HG02798 (cell line): ENCODE measurements around the gene ZBP1.
A peak's percentile ranks its signal among the peaks of the same experiment; 100 is the strongest.

ENCODE experiments used
- ATAC-seq: cut with Tn5 transposase; IDR thresholded peaks from one replicate; pipeline ENCODE4 v1.9.1; 2021; ENCODE audit warnings: mild to moderate bottlenecking; ENCODE audit not compliant: unreplicated experiment, poor library complexity

ZBP1 gene

DNA sequence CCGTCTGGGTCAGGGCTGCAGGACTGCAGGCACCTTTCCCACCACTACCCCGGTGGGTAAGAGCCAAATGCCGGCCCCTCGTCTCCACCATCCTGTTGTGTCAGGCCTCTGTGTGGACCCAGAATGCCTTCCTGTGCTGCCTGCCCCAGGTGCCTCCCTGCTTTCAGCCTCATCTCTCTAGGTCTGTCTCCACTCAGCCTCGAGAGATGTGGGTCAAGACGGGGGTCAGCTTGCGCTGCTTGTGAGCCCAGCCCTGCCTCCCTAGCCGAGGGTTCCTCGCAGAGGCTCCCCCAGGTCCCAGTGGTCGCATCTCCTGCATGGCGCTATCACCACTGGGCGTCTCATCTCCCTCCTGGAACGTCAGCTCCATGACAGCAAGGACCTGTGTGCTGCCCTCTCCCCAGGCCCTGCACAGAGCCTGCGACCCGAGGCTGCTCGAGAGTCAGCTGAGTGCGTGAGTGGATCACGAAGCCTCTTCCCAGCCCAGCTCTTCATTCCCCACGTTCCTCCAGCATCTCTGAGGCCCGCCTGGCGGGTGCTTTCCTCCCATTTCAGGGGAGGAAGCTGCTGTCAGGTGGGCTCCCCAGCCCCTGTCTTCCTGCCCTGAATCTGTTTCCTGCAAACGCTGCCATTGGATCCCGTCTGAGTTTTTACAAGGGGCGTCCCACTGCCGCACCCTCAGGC, 38.7 kb upstream of the ZBP1 start:
- ATAC-seq = no peak

DNA sequence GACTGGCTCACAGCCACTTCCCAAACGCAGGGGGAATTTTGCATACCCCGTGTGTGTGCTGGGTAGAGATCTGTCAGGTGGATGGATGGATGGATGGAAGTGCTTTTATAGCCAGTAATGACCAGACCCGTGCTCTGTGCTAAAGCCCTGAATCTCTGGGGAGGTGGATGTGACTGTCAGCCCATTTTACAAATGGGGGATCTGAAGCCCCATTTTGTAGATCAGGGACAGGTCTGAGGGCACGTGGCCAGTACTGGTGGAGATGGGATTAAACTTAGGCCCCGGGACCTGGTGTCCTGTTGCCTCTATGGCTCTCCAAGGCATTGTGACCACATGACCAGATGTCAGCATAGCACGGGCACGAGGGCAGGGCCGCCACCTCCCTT, 38.2 kb upstream of the ZBP1 start:
- ATAC-seq = no peak

DNA sequence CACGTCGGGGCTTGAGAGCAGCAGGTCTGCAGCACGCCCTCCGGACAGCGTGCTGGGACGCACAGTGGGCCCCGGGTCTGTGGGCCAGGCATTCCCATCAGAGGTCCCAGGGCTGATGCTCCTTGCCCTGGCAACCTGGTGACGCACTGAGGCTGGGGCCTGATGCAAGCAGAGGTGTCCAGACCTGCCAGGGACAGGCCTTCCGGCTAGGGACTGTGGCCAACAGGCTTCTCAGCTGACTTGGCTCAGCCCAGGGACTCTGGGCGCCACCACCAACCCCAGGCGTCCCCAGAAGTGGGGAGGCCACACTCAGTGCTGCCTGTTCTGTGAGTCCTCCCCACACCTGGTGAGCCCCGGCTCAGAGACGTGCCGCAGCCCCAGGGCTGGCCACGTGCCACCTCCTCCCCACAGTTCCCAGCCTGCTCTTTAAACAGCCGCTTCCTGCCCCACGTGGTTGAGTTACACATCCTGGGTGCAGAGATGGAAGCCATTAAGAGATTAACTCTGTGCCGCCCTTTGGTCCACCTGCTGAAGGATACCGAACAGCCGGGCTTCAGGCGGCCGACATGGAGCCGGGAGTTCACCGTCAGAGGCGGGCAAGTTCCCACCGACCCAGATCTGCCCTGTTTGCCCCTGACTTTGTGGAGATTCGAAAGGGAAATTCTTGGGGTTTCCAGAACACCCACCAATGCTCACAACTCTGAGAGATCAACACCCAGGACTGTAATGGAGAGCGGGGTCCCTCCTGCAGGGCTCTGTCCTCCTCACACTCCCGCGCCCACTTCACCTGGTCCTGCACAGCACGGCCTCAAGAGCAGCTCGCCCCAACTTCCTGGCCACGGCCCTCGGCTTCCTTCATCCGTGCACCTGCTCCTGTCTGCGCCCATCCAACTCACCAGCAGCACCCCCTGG, 37.6 kb upstream of the ZBP1 start:
- no peak for ATAC-seq

DNA sequence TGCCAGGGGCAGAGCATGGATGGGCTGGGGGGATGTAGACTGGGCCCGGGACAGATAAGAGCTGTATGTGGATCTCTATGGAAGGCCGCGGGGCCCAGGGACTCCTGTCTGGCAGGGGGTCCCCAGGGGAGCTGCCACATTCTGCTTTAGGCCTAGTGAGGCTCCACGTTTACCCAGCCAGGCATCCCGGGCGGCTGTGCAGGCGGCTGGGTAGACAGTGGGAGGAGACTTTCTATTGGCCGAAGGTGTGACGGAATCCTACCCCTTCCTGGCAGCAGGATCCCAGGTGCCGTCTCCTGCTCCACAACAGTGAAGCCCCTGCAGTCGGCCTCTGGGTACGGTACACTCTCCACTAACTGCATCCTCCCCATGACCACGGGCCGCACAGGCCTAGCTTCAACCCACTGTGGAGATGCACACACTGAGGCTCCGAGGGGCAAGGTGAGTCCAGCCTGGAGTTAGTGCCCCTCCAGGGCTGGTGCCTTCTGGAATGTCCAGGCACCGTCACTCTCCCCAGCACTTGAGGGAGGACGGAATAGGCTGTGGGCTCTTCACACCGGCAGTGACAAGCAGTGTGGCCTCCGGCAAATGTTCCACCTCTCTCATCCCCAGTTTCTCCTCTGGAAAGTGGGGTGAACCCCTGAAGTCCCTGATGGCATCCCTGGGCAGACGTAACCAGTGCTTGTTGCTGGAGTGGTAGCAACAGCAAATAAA, 36.8 kb upstream of the ZBP1 start:
- ATAC-seq = no peak

DNA sequence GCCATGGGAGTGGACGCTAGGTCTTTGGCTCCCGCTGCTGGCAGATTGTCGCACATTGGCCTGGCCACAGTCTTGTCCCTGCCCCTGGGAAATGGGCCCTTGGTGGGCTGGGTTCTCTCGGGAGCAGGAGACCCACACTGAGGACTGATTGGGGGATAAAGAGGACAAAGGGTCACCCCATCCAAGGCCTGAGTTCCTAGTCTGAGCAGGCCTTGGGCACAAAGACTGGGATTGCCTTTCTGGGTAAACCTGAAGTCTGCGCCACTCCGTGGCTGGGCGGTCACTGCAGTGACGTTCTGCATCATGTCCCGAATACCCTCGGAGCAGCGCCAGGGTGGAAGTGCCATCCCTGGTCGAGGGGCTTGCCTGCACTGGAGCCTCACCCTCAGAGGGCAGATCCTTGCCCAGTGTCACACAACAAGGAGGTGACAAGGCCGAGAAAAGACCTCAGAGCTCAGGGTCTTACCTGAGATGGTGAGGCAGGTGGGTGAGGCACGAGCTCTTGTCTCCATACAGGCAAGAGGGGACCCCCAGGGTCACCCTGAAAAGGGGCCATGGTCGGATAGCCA, 36.1 kb upstream of the ZBP1 start:
- no peak for ATAC-seq

DNA sequence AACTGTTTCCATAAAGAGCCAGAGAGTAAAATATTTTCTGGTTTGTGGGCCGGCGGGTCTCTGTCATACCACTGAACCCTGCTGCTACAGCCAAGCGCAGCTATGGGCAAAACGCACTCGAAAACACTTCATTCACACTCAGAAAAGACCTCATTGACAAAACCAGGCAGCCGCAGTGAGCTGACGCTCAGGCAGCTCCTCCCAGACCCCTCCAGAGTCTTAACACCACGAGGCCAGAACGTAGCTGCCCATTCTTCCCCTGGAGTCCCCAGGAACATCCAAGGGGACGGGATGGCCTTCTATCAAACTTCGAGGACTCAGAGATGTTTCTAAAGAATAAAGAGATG, 35.6 kb upstream of the ZBP1 start:
- ATAC-seq = no peak

DNA sequence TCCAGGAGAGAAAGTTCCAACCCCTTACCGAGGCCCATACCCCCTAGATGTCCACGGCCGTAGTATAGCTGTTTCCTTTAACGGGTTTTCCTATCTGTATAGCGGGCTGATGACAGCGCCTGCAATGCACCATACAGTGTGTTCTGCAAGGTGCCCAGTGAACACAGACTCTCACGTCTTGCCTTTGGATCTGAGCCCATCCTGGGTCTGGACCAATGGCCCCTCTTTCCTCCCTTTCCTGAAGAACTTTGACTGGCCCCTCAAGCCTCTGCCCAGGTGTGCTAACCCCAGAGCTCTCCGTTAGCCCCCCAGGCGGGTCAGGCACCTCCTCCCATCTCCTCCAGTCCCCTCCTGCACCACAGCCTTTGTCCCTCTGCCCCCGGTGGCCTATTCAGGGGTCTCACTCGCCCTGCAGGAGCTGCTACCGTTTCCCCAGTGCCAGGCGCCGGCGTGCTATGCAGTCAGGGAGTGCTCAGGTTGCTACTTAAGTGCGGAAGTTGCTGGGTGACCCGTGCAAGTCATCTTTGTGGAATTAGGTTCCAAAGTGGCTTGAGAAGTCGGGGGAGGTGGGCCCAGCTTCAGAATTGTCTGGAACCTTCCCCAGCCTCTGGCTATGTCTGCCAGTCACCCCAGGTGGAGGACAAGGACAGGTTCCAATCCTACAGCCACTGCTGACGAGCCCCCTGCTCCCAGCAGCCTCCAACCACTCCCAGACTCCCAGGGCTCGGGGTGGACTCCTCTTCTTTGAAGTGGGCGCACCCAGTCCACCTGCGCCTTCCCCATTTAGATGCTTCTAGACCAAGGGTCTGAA, 35.0 kb upstream of the ZBP1 start:
- ATAC-seq = no peak

DNA sequence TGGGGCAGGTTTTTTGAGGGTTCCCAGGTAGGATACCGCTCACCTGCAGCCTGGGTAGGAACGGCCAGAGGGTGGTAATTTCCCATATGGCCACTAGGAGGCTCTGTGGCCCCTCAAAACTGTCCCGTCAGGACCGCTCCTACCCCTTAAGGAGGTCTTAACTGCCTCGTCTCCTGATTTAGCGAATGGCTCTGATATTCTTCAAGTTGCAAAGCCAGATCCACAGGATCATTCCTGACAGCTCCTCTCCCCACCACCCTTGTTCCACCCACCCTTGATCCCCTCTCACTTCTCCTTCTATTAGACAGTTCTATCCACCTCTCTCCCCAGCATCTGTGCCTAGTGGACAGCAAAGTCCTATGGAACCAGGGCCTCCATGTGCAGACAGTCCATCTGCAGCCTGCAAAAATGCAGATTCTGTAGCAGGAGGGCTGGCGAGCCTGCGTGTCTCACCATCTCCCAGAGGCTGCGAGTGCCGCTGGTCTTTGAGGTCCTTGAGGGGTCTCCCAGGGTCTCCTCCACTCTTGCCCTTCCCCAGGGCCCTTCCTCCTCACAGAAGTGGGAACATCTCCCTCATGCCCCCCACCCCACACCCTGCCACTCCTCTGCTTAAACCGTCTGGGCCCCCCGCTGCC, 34.3 kb upstream of the ZBP1 start:
- peak; percentile 73 for ATAC-seq

DNA sequence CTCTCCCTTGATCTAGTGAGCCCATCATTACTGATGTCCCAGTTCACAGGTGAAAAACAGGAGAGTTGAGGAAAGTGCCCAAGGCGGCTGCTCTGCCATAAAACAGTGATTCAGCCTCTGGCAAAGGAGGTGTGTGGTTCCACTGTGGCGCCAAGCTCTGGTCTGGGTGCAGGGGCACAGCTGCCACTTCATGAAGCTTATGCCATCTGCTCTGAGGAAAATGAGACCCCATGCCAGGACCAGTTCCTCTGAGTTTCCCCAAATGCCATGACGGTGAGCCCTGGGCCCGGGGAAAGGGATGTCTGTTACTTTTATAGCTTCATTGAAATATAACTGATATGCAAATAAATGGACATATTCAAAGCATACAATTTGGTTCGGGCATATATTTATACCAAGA, 33.7 kb upstream of the ZBP1 start:
- ATAC-seq = no peak

DNA sequence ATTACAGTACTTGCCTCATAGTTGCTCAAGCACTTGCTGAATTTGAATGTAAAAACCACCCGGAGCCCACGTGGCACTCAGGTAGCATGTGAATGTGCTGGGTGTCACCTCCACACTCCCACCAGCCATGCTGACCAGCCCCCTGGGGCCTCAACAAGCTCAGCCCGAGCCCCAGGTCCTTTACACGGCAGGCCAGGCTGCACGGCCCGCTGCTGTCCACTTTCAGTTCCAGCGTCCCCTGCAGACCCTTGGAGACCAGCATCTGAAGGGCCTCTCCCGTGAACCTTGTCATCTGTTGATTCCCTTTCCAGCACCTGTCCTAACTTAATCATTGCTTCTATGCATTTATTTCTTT, 33.3 kb upstream of the ZBP1 start:
- ATAC-seq = no peak

DNA sequence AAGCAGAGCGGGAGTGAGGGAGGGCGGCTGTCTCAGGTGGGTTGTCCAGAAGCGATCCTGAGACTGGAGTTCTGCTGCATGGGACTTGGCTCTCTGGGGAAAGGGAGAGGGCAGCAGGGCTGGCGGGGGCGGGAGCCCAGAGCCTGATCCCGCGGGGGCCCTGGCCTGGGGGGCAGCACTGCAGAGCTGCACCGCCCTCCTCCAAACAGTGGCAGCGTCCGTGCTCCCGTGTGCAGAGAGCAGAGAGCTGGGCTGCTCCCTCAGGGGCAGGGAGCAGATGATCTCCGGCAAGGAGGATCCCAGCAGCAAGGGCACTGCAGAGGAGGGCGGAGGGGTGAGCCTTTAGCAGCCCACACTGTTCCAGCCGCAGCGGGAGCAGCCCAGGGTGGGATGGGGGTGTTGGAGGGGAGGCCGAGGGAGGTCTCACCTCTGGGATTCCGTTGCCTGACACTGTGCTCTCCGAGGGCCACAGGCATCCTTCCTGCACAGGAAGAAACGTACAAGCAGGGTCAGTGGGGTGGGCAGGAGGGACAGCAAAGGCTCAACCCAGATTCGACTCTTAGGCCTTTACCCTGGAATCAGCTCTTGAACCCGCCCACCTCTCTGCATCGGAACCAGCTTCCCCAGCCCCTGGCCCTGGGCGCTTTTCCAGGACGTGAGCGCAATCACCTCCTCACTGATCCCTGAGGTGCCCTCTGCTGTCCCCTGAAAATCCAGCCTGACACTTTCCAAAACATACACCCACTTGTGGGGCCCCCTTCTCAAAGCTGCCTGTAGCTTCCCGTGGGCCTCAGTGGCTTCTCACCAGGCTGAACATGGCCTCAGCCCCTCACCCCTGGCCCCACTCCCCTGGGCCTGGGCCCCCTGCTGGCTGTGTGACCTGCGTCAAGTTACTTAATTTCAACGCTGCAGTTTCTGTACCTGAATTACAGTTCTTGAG, 32.6 kb upstream of the ZBP1 start:
- ATAC-seq = no peak

DNA sequence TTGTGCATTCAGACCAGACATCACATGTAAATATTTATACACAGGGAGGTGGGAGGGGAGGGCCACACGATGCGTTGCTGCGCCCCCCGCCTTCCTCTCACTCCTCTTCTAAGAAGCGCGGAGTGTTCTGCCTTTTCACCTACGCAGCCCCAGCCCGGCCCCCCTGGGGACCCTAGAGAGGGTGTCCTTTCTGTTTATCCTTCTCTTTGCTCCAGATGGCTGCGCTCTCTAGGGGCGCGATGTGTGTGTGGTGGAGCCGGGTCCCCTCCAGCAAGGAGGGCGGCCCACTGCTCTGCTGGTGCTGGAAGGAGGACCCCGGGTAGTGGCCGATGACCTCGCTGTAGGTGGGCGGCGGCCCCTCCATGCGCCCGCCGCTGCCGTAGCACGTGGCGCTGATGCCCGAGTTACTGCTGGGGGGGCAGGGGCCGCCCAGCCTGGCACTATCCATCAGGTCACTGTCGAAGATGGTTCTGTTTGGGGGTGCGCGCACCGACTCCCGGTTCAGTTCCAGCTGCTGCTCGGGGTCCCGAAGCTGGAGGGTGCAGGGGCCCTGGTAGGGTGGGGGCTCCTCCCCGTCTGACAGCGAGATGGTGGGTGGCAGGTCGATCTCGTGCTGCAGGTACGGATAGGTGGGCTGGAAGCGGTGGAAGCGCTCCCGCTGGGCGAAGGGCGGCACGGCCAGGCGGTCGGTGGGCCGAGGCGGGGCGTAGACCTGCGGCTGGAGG, 31.8 kb upstream of the ZBP1 start:
- no peak for ATAC-seq

DNA sequence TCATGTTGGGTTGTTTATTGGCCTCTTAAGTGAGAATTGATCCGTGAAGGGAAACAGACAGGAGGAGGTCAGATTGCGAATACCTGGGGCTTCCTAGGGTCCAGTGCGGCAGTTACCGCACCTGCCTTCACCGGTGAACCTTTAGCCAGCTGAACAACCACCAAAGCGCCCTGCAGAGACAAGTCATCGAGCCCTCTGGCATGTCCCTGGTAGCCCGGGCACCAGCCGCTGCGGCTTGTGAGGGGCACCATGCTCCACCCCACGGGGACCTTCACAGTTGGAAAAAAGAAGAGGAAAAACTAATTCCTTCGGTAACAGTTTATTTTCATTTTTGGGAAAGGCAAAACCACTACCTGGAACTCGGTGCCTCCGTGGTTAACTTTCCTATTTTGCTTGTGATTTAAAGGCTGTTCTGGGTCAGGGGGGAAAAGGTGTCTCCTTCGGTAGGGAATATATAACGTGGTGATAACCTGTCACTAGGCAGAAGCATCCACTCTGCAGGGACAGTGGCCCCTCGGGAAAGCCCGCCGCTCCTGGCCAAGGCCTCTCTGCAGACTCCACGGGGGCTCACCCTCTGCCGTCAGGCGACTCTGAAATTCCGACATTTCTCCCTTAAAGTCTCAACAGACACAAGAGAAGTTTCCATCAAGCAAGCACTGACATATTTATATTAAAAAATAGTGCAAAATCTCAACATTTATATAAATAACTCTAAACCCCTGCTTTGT, 30.7 kb upstream of the ZBP1 start:
- ATAC-seq = no peak

DNA sequence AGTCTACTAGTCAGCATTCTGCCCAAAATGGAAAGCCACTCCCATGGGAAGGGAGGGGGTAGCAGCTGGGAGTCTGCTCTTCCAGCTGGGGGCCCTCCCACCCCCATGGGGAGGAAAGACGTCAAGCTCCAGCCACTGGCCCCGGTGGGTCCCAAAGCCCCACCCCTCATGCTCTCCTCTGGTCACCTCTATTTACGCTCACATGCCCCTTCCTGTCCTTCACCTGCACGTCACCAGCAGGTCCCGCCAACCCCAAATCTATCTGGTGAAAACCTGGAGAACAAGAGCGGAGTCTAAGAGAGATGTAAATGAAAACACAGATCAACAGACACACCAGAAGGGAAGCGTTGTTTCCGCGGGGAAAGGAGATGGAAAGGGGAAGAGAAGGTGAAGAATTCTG, 30.0 kb upstream of the ZBP1 start:
- ATAC-seq = no peak

DNA sequence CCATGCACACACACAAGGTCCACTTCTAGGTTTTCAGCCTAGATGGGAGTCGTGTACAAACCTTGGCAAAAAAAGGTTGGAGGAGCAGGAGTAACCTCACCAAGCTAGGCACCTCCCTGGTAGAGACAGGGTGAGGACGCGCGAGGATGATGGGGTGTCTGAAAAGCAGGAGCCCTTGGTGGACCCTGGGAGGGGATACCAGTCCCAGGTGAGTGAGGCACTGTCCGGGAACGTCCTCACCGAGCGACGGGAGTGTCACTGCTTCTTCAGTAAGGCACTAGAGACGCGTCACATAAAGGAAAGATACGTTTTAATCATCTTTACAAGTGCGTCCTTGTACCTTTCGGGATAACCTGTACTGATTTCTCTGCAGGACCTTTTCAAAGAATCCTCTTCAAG, 29.4 kb upstream of the ZBP1 start:
- ATAC-seq = no peak

DNA sequence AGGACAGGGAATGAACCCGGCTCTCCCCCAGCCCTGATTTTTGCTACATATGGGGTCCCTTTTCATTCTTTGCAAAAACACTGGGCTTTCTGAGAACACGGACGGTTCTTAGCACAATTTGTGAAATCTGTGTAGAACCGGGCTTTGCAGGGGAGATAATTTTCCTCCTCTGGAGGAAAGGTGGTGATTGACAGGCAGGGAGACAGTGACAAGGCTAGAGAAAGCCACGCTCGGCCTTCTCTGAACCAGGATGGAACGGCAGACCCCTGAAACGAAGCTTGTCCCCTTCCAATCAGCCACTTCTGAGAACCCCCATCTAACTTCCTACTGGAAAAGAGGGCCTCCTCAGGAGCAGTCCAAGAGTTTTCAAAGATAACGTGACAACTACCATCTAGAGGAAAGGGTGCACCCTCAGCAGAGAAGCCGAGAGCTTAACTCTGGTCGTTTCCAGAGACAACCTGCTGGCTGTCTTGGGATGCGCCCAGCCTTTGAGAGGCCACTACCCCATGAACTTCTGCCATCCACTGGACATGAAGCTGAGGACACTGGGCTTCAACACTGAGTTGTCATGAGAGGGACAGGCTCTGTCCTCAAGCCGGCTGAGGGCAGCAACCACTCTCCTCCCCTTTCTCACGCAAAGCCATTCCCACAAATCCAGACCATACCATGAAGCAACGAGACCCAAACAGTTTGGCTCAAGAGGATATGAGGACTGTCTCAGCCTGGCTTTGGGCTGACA, 28.8 kb upstream of the ZBP1 start:
- no peak for ATAC-seq
